ENCODE data around the gene ZNF157.
"Not testable (repeated sequence)": the region's sequence is repeated elsewhere in the genome, so short reads cannot be mapped to it uniquely, and the experiment has no call there.

Gene ZNF157

DNA sequence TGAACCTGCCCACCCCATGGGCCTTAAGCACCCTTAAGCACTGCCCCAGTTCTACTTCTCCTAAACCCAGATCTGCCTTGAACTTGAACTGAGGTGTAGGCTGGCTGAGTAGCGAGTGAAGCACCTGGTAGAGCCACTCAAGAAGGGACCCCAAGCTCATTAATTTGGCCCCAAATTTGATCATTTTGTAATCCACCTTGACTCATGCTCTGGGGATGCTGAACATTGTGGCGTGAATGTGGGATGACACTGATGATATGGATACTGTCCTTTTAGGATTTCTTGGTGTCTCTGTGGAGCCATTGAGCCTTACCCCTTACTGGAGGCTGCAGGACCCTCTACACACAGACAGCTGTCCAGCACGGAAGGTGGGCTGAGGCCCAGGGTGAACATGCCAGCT lies at the start of gene ZNF157:
ZNF157 (plus strand) TSS at position 301 of the 400 bp plus-strand sequence; CDS start at position 392, 91 bp downstream.
- DNase-seq, result no peak

DNA sequence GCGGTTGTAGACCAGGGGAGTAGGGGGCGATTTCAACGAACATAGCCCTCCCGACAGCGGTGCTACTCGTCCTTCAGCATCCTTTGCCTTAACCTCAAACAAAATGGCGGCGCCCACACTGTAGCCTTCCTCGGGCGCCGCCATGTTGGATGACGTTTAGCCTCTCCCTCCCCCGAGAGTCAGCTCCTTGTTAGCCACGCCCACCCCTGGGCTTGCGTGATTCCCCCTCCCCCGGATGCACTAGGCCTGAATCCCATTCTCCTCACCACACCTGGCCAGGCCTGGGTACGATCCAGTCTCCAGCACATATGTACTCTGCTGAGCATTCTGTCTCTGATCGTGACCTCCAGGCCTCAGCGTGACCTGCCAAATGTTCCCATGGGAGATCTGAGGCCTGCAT lies 49.0 kb upstream of the ZNF157 start:
- DNase-seq, result no peak

DNA sequence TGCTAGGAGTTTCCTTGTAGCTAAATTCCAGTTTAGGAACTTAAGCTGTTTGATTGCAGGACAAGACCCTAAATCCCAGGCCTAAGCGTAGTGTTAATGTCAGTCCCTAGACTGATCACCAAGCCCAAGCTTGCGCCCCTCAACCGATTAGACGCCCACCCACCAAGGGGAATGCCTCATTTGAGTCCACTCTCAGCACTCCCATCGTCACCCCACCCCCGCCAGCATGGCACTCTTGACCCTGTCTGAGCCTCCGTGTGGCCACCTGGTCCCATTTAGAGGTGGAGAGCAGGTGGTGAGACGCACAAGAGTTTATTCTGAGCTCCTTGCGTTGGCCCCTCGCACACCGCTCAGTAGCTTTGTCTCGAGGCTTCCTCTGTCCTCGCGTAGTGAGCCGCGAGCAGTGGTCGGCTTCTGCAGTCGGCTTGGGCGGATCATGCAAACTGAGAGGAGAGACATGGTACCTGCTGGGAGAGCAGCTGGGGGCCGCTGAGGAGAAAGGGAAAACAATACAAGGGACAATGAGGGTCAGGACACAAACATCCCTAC lies 48.5 kb upstream of the ZNF157 start:
- DNase-seq, result no peak

DNA sequence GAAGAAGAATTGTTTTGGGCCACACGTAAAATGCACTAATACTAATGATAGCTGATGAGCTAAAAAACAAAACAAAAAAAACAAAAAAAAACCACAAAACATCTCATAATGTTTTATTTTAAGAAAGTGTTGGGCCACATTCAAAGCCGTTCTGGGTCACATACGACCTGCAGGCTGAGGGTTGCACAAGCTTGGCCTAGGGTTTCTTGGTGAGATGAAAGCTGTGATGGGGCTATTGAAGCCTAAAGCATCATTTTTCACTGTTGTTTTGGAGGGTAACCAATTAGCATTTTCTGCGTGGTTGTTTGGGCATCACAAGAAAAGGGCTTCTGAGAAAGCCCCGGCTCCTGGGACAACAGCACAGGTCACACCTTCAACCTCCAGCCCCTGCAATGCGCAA lies 42.5 kb upstream of the ZNF157 start:
- no peak for DNase-seq

DNA sequence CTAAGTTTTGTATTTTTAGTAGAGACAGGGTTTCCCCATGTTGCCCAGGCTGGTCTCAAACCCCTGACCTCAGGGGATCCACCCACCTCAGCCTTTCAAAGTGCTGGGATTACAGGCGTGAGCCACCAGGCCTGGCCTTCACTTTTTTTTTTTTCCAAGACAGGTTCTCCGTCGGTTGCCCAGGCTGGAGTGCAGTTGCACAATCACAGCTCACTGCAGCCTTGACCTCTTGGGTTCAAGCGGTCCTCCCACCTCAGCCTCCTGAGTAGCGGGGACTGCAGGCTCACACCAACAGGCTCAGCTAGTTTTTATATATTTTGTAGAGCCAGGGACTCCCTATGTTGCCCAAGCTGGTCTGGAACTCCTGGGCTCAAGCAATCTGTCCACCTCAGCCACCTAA lies 37.6 kb upstream of the ZNF157 start:
- DNase-seq, result not testable (repeated sequence)

DNA sequence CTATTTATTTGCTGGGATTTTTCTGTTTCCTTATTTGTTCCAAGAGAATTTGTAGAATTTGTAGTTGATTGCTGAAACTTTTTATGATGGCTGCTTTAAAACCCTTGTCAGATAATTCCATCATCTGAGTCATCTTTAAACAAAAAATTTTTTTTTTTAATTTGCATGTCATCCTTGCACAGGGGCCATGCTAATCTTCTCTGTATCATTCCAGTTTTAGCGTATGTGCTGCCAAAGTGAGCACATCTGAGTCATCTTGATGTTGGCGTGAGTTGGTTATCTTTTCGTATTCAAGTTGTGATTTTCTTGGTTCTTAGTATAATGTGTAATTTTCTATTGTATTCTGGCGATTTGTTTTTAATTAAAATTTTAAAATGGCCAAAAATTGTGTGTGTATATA lies 18.7 kb upstream of the ZNF157 start:
- DNase-seq, result no peak

DNA sequence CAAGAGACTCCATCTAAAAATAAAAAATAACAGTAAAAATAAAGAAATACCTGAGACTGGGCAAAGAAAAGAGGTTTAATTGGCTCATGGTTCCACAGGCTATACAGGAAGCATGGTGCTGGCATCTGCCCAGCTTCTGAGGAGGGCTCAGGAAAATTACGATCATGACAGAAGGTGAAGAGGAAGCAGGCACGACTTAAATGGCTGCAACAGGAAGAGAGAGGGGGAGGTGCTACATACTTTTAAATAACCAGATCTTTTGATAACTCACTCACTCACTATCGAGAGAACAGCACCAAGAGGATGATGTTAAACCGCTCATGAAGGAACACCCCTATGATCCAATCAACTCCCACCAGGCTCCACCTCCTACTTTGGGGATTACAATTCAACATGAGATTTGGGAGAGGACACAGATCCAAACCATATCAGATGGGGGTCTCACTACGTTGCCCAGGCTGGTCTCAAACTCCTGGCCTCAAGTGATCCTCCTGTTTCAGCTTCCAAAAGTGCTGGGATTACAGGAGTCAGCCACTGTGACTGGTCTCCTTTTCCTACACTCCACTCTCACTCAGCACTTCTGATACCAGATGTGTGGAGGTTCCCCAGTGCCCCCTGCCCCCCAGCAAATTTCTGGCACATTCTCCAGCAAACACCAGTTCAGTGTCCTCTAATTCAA lies 11.9 kb upstream of the ZNF157 start:
- DNase-seq, result peak; percentile 15

DNA sequence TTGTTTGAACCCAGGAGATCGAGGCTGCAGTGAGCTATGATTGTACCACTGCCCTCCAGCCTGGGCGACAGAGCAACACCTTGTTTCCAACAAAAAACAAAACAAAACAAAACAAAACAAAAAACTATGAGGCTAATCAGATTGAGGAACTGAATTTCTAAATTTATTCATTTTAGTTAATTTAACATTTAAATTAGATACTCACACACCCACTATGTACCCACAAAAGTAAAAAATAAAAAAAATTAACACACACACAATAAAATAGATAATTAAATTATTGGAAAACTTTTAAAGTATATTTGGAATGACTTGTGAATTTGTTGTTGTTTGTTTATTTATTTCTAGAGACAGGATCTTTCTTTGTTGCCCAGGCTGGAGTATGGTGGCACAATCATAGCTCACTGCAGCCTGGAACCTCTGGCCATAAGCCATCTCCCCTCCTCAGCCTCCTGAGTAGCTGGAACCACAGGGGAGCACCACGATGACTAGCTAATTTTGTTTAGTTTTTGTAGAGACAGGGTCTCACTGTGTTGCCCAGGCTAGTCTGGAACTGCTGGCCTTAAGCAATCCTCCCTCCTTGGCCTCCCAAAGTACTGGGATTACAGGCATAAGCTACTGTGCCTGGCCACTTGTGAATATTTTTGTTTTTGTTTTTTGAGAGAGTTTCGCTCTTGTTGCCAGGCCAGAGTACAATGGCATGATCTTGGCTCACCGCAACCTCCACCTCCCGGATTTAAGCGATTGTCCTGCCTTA lies 9.8 kb upstream of the ZNF157 start:
- DNase-seq, result peak; percentile 39

DNA sequence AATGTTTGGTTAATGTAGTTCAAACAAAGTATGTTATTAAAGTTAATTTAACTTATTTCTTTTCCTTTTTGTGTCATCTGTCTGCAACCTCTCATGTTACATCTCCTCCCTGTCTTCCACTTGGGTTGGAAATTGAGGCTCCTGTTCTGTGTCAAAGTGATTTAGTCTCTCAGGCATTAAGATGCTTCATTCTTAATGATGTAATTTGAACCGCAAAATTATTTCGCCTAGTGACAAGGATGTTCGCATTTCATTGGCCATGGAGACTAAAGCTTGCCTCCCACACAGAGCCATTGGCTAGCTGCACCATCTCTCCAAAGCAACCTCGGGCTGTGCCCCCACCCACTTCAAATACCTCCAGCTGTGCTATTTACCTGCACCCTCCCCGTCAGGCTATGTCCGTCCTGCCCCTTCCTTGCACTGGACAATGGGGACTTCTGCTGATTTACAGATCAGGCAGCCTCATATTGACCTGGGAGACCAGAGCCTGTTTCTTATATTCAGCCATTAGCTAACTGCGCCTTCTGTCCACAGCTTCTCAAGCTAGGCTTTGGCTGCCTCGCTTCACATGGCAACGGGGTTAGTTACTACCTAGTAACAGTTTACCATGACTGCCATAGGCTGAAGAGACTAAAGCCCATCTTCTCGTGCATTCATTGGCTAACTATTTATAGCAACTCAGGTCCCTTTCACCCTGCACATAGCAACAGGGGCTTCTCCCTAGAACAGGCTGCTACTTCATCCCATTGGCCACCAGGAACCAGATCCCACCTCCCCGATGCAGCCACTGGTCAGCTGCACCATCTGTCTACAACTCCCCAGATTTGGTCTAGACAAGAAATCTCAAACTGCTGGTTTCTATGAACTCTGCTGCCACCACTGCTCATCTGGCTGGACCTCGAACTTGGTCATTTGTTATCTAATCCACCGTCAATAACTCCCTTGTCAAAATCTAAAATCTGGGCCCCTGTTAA lies 8.6 kb upstream of the ZNF157 start:
- DNase-seq, result peak; percentile 96

DNA sequence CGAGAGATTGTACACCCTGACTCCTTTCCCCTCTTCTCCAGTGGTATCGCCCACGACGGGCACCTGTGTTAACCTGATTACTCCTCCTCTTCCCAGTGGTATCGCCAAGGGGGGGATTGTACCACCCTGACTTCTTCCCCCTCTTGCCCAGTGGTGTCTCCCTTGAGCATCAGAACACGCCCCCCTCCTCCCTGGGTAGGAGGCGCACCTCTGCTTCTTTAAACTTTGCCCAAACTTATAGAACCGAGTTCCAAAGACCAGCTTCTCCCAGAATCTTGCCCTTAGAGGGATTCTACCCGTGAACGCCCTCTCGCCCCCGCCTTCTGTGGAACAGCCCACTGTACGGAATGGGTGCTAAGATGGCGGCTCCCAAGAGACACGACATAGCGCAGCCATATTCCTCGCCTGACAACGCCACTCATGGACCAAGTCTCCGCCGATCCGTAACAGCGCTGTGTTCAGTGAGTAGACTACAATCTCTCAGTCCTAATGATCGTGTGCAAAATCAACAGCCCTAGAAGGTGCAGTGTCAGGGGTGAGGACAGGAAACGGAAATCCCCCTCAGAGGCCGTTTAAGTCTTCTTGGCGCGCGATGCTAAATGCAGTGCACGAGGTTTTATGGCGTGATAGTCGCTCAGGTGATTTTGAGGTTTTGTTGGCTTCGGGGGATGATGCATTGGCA lies 4.2 kb upstream of the ZNF157 start:
- DNase-seq, result peak; percentile 93

DNA sequence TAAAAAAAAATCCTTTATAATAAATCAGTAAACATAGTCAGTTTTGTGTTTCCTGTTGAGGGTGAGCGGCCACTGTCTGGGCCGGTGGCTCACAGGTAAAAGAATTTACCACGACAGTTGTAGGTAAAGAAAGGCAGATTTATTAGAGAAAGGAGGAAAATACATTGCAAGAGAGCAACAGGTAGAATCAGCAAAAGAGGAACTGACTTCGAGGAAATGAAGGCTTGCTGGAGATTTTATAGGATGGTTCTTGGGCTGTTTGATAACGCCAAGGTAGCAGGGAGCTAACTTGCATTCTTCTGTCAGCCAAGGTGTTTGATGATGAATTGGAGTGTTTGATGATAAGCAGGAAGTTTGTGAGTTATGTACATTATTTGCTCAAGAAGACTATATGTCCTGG lies 2.8 kb downstream of the ZNF157 start:
- no peak for DNase-seq

DNA sequence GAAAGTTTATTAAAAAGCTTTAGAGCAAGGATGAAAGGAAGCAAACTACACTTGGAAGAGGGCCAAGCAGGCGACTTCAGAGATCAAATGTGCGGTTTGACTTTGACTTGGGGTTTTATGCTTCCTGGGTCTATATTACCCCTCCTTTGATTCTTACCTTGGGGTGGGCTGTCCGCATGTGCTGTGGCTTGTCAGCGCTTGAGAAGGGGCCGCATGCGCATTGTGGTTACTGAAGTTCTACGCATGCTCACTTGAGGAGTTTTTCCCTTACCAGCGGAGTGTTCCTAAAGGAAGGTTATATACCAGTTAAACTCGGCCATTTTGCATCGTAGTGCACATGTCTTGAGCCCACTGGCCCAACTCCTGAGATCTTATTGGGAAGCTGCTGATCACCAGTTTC lies 9.9 kb downstream of the ZNF157 start:
- no peak for DNase-seq

DNA sequence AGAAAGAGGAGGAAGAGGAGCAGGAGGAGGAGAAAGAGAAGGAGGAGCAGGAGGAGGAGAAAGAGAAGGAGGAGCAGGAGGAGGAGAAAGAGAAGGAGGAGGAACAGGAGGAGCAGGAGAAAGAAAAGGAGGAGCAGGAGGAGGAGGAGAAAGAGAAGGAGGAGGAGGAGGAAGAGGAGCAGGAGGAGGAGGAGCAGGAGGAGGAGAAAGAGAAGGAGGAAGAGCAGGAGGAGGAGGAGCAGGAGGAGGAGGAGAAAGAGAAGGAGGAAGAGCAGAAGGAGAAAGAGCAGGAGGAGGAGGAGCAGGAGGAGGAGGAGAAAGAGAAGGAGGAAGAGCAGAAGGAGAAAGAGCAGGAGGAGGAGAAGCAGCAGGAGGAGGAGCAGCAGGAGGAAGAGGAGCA lies 10.5 kb downstream of the ZNF157 start:
- not testable (repeated sequence) for DNase-seq

DNA sequence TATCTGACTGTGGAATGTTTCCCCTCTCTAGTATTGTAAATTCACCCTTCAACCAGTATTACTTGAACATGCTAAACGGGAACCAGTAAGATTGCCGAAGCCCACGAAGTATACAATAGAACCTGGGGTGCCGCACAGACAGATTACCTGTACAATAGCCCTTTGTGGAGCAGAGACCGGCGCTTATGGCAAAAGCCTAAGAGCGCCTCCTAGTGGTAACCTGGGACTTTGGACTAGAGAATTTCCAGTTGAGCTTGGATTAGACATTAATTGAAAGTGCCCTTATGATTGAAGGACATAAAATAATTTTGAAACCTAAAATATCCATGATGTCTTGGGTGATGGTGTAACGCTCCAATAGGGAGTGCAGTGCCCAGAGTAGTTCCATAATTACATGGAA lies 14.1 kb downstream of the ZNF157 start:
- peak; percentile 84 for DNase-seq

DNA sequence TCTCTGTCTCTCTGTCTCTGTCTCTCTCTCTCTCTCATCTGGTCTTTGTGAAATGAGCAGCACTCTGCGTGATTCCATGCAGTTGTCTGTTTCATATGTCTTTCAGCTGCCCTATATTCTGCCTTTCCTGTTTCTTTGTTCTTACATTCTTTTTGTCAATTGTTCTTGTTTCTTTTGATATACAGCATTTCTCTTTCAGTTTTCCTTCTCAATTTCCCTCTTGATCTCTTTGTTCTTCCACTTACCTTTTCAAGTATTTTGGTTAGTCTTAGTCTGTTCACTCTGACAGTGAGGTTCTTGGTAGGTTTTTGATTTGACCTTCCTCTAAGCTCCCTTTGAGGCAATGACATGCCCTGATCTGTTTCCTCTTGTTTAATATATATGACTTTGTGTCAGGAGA lies 20.4 kb downstream of the ZNF157 start:
- DNase-seq, result no peak

DNA sequence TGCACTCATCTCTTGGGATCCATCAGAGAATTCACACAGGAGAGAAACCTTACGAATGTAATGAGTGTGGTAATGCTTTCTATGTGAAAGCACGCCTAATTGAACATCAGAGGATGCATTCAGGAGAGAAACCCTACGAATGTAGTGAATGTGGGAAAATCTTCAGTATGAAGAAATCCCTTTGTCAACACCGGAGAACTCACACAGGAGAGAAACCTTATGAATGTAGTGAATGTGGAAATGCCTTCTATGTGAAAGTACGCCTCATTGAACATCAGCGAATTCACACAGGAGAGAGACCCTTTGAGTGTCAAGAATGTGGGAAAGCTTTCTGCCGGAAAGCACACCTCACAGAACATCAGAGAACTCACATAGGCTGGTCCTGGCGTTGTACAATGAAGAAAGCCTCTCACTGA lies 42.8 kb downstream of the ZNF157 start:
- DNase-seq, result no peak

DNA sequence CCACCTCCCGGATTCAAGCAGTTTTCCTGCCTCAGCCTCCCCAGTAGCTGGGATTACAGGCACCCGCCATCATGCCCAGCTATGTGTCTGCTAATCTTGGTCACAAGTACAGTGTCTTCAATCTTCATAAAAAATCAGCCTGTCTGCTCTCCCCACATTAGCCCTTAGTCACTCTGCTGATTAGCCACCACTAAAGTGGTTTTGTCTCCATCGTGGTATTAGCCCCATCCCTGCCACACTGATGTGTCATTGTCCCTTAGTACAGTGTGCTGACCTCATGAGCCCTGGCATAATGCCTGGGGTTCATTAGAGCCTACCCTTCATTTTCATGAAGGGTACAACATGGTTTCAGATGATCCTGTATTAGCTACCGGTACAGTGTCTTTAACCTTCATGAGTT lies 49.9 kb downstream of the ZNF157 start:
- no peak for DNase-seq

DNA sequence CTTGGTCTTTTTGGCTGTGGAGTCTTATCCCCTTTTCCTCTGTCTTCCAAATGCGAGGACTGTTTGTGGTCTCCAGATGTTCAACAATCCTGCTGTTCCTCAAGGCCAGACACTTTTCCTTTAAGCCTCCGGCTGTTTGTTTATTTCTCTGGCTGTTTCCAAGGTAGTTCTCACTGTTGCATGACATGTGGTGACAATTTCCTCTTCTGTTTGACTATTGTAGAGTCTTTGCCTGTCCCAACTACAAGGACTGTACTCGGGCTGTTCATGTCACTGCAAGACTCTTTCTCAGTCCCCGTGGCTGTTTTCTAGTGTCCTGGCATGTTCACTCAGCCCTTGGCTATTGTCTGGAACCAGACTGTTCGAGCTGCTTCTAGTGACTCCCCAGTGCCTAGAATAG lies 50.6 kb downstream of the ZNF157 start:
- DNase-seq, result no peak

DNA sequence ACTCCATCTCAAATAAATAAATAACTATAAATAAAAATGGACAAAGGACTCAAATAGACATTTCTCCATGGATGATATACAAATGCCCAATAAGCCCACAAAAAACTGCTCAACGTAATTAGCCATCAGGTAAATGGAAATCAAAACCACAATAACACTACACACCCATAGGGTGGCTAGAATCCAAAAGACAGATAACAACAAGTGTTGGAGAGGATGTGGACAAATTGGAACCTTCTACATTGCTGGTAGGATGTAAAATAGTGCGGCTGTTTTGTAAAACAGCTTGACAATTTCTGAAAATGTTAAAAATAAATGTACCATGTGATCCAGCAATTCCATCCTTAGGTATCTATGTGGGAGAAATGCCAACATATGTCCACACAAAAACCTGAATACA lies 52.1 kb downstream of the ZNF157 start:
- no peak for DNase-seq

DNA sequence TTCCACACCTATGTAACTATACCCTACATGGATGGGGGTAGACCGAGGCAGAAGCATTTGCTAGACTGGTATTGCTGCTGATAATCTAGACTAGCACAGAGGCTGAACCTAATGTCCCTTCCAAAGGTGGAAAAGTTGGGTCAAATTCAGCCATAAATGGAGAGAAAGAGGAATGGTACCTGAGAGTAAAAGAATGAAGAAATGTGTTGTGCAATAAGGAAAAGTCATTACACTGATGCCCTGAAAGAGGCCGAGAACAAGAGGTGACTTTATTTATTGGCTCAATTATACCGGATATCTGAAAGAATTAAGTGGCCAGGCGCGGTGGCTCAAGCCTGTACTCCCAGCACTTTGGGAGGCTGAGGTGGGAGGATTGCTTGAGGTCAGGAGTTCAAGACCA lies 60.5 kb downstream of the ZNF157 start:
- no peak for DNase-seq

DNA sequence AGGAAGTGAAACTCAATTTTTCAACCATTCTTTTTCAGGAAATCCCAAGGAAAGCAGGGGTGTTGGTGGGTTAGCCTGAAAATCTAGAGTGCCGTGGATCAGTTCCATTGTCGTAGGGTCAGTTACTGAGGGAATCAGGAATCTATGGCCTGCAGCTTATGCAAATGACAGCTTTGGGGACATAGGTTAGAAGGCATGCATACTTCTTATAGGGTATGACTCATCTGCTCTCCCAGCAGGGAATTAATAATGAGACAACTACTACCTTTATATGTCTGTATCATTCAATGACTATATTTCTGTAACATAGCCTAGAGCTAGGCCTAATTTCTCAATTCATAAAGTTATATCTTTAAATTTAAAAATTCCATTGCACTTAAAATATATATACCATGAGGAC lies 76.1 kb downstream of the ZNF157 start:
- no peak for DNase-seq

DNA sequence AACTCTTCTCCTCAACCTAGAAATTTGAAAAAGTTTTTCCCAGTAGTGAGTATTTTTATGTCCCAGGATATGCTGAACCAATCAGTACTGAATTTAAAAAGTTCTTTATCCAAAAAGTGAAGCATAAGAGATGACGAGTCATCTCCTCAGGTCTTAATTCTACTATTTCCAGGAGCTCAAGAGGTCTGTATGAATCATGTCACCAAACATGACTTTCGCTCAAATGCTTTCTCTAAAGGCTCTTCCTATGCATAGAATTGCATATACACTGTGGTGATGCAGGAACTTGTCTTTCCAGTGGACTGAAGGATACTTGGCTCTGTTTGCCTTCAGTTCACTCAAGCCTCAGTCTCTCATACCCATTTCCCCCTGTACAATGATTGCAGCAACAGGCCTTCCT lies 76.6 kb downstream of the ZNF157 start:
- no peak for DNase-seq

DNA sequence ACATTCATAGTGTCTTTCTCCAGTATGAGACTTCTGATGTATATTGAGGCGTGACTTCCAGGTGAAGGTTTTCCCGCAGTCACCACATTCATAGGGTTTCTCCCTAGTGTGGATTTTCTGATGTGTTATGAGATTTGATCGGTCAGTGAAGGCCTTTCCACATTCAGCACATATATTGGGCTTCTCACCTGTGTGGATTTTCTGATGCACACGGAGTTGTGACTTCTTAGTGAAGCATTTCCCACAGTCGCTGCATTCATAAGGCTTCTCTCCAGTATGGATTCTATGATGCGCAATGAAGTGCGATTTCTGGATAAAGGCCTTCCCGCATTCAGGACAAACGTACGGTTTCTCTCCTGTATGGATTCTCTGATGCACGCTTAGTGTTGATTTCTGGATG lies 77.2 kb downstream of the ZNF157 start:
- no peak for DNase-seq
